T-helper 22 cell (primary cell): ENCODE measurements around the gene SHISAL1.

ENCODE experiments used
- DNase-seq: peaks from one replicate; pipeline ENCODE4 v3.0.0-alpha.2; 2020; ENCODE audit warnings: low read depth

Gene SHISAL1

GRCh38 chr22:44312766-44313165 is at the start of gene SHISAL1:
TSS of gene SHISAL1 (minus strand) at chr22:44312951. CDS start at chr22:44300945, 12,006 bp downstream.
- DNase-seq = no peak

- no peak for DNase-seq
These were observed 48.8 kb upstream of the SHISAL1 start for GRCh38 chr22:44361391-44362126.

GRCh38 chr22:44360668-44361381 is 48.1 kb upstream of the SHISAL1 start:
- no peak for DNase-seq

- DNase-seq = no peak
These were observed 47.5 kb upstream of the SHISAL1 start for GRCh38 chr22:44360306-44360667.

GRCh38 chr22:44359496-44360110 is 46.9 kb upstream of the SHISAL1 start:
- DNase-seq = no peak

- no peak for DNase-seq
These were observed 46.1 kb upstream of the SHISAL1 start for GRCh38 chr22:44358709-44359440.

GRCh38 chr22:44357966-44358465 is 45.3 kb upstream of the SHISAL1 start:
- DNase-seq = no peak

GRCh38 chr22:44357296-44357965 is 44.7 kb upstream of the SHISAL1 start:
- no peak for DNase-seq

GRCh38 chr22:44355716-44356070 is 42.9 kb upstream of the SHISAL1 start:
- no peak for DNase-seq

- no peak for DNase-seq
These were observed 41.5 kb upstream of the SHISAL1 start for GRCh38 chr22:44354288-44354687.

GRCh38 chr22:44353041-44353440 is 40.3 kb upstream of the SHISAL1 start:
- DNase-seq = no peak

- no peak for DNase-seq
These were observed 39.8 kb upstream of the SHISAL1 start for GRCh38 chr22:44352378-44353035.

GRCh38 chr22:44351685-44352377 is 39.1 kb upstream of the SHISAL1 start:
- no peak for DNase-seq

GRCh38 chr22:44351037-44351436 is 38.3 kb upstream of the SHISAL1 start:
- DNase-seq = no peak

- no peak for DNase-seq
These were observed 36.8 kb upstream of the SHISAL1 start for GRCh38 chr22:44349594-44349993.

GRCh38 chr22:44348971-44349560 is 36.3 kb upstream of the SHISAL1 start:
- no peak for DNase-seq

GRCh38 chr22:44347549-44347948 is 34.8 kb upstream of the SHISAL1 start:
- no peak for DNase-seq

GRCh38 chr22:44347080-44347479 is 34.3 kb upstream of the SHISAL1 start:
- DNase-seq = no peak

GRCh38 chr22:44345872-44346271 is 33.1 kb upstream of the SHISAL1 start:
- DNase-seq = no peak

- no peak for DNase-seq
These were observed 31.7 kb upstream of the SHISAL1 start for GRCh38 chr22:44344407-44344806.
